NCI-H2081 (cell line): ENCODE results near the gene TAF11L9.
"Not testable (repeated sequence)": the region's sequence is repeated elsewhere in the genome, so short reads cannot be mapped to it uniquely, and the experiment has no call there.

Source experiments
- DNase-seq, 2 experiments: peaks; one replicate each; lab custom pipeline; 2025; lab: John Stamatoyannopoulos, UW

Gene TAF11L9

GRCh38 chr5:17594255-17594654 lies at the start of gene TAF11L9:
TAF11L9 (minus strand) TSS chr5:17594394.
- not testable (repeated sequence) for DNase-seq

- DNase-seq: no peak
Measured at GRCh38 chr5:17634160-17634559, 40.0 kb upstream of the TAF11L9 start, which contains the start of gene TAF11L14. TAF11L14 (plus strand) TSS chr5:17634460.

DNA sequence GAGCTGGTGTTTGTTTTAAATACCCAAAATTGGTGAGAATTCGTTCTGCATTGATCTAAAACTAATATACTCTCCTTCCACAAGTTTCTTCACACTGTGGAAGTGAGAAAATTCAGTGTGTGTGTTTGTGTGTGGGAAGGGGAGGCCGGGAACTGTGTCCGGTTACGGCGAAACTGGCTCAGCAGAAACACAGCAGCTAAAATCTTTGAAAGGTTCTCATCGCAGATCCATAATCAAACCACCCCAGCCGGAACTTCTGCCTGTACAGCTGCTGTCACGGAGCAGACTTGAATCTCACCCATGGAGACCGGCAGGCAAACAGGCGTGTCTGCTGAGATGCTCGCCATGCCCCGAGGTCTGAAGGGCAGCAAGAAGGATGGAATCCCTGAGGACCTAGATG lies 37.6 kb upstream of the TAF11L9 start, which contains the start of gene TAF11L13:
Gene TAF11L13, plus strand, starts transcription at position 301 of the 400 bp plus-strand sequence.
- DNase-seq: not testable (repeated sequence)

GRCh38 chr5:17625686-17626085 lies 31.5 kb upstream of the TAF11L9 start:
- no peak for DNase-seq

- DNase-seq: no peak
Measured at GRCh38 chr5:17620627-17621026, 26.4 kb upstream of the TAF11L9 start.

DNA sequence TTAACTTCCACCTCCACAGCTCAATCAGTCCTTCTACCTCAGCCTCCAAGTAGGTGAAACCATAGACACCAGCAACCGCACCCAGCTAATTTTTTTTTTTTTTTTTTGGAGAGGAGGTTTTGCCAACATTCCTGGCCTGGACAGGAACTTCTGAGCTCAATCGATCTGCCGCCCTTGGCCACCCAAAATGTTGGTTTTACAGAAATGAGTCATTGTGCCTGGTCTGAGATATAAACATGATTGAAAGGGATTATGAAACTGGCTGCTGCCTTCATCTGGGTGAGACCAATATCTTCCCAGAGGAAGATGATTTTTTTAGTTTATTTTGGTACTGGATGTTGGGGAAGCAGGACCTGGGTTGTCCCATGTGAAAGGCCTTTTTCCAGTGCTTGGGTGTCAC lies 25.2 kb upstream of the TAF11L9 start:
- no peak for DNase-seq

DNA sequence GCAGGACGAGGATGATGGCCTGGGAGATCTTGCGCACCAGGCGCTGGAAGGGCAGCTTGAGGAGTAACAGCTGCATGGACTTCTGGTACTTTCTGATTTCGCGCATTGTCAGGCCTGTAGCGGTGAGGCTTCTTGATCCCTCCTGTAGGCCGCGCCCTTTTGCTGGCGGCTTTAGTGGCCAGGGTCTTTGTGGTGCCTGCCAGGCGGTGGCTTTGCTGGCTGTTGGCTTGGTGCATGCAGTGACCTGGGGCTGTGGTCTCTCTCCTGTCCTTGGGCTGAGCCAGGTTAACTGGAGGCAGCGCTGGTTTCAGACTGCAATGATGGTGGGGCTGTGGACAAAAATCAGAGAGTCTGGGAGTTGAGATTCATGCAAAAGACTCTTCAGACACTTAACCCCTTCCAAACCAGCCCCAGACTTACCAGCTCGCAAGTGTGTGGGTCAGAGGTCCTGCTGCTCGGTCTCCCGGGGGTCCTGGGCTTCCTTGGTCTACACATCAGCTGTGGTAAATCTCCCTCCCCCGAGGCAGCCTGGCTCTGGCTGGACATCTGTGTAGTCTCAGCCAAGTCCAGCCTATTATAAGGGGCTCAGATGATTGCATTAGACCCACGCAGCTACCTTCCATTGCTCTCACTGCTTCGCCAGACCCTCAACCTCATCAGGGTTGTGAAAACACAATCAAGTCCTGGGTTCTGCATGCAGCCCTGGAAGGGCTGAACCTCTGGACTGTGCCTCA lies 20.8 kb upstream of the TAF11L9 start:
- DNase-seq: no peak

GRCh38 chr5:17610092-17610491 lies 15.9 kb upstream of the TAF11L9 start, which contains the start of gene TAF11L12:
TAF11L12 (plus strand) TSS chr5:17610392.
- not testable (repeated sequence) for DNase-seq

GRCh38 chr5:17607461-17607860 lies 13.3 kb upstream of the TAF11L9 start:
- DNase-seq: not testable (repeated sequence)

DNA sequence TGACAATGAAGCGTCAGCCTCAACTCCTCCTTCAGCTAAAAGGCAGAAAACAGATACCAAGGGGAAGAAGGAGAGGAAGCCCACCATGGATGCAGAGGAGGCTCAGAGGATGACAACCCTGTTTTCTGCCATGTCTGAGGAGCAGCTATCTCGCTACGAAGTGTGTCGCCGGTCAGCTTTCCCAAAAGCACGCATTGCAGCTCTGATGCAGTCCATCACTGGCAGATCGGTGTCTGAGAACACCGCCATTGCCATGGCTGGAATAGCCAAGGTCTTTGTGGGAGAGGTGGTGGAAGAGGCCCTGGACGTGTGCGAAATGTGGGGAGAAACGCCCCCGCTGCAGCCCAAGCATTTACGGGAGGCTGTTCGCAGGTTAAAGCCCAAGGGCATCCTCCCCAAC lies 10.8 kb upstream of the TAF11L9 start:
- no peak for DNase-seq

DNA sequence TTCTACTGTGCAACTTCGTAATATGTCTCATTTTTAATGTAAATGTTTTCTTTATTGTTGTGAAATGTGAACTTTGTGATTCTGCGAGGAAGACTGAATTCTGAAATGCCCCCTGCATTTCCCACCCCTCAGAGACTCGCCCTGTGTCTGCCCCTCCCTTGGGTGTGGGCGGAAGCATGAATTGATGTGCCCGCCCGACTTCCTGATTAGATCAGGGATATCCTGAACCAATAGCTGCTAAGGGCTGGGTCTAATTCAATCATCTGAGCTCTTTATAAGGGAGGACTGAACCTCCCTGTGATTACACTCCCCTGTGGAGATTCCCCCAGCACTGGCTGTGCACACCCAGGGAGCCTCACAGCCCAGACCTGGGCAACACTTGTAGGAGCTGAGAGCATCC lies 9.7 kb upstream of the TAF11L9 start, which contains the start of gene TAF11L11:
Gene TAF11L11, plus strand, starts transcription at position 304 of the 400 bp plus-strand sequence.
- not testable (repeated sequence) for DNase-seq

- not testable (repeated sequence) for DNase-seq
Measured at GRCh38 chr5:17597728-17598127, 3.5 kb upstream of the TAF11L9 start, which contains the start of gene TAF11L10. TAF11L10 (minus strand) TSS chr5:17597828.

DNA sequence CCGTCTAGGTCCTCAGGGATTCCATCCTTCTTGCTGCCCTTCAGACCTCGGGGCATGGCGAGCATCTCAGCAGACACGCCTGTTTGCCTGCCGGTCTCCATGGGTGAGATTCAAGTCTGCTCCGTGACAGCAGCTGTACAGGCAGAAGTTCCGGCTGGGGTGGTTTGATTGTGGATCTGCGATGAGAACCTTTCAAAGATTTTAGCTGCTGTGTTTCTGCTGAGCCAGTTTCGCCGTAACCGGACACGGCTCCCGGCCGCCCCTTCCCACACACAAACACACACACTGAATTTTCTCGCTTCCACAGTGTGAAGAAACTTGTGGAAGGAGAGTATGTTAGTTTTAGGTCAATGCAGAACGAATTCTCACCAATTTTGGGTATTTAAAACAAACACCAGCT lies 3.3 kb downstream of the TAF11L9 start, which contains the start of gene TAF11L8:
Gene TAF11L8, minus strand, starts transcription at position 101 of the 400 bp plus-strand sequence.
- DNase-seq: not testable (repeated sequence)

GRCh38 chr5:17585658-17586057 lies 8.5 kb downstream of the TAF11L9 start, which contains the start of gene TAF11L7:
TAF11L7 (minus strand) TSS chr5:17585758.
- DNase-seq: not testable (repeated sequence)
